CMK (cell line): ENCODE results near the gene ELP2.
"Not testable (repeated sequence)": the region's sequence is repeated elsewhere in the genome, so short reads cannot be mapped to it uniquely, and the experiment has no call there.

ENCODE experiments used
- DNase-seq: peaks from one replicate; pipeline ENCODE4 v3.0.0-alpha.2; 2010; ENCODE audit warnings: low read depth

ELP2 gene

GRCh38 chr18:36158266-36158867 is 28.7 kb downstream of the ELP2 start:
- no peak for DNase-seq

GRCh38 chr18:36160959-36161371 is 31.3 kb downstream of the ELP2 start:
- DNase-seq: no peak

- no peak for DNase-seq
Measured at GRCh38 chr18:36162981-36163380, 33.3 kb downstream of the ELP2 start.

- no peak for DNase-seq
Measured at GRCh38 chr18:36167692-36168218, 38.1 kb downstream of the ELP2 start.

- DNase-seq: not testable (repeated sequence)
Measured at GRCh38 chr18:36168296-36168695, 38.6 kb downstream of the ELP2 start.

GRCh38 chr18:36169938-36170337 is 40.2 kb downstream of the ELP2 start:
- no peak for DNase-seq

- DNase-seq: no peak
Measured at GRCh38 chr18:36175481-36175880, 45.8 kb downstream of the ELP2 start.

GRCh38 chr18:36176177-36176584 is 46.5 kb downstream of the ELP2 start:
- no peak for DNase-seq

- DNase-seq: no peak
Measured at GRCh38 chr18:36176711-36177110, 47.0 kb downstream of the ELP2 start.

- DNase-seq: no peak
Measured at GRCh38 chr18:36177913-36178312, 48.2 kb downstream of the ELP2 start.

- DNase-seq: no peak
Measured at GRCh38 chr18:36179562-36180355, 50.1 kb downstream of the ELP2 start.

GRCh38 chr18:36181441-36181840 is 51.7 kb downstream of the ELP2 start:
- DNase-seq: no peak

- no peak for DNase-seq
Measured at GRCh38 chr18:36181898-36182506, 52.3 kb downstream of the ELP2 start.

GRCh38 chr18:36183033-36183432 is 53.3 kb downstream of the ELP2 start:
- DNase-seq: no peak

- no peak for DNase-seq
Measured at GRCh38 chr18:36183987-36184386, 54.3 kb downstream of the ELP2 start.

GRCh38 chr18:36185157-36185556 is 55.5 kb downstream of the ELP2 start:
- no peak for DNase-seq

GRCh38 chr18:36185901-36186460 is 56.3 kb downstream of the ELP2 start:
- DNase-seq: no peak

- DNase-seq: no peak
Measured at GRCh38 chr18:36186461-36187192, 56.9 kb downstream of the ELP2 start.

GRCh38 chr18:36187193-36187825 is 57.6 kb downstream of the ELP2 start, which contains the start of gene MOCOS:
MOCOS (plus strand) TSS chr18:36187497; CDS start chr18:36187540, 43 bp downstream.
- no peak for DNase-seq

- DNase-seq: no peak
Measured at GRCh38 chr18:36187826-36188721, 58.4 kb downstream of the ELP2 start.
